ENCODE measurements around the gene ANLN. TPM values are rescaled to one million over a fixed set of nuclear protein-coding genes. Genes with fewer than 3 reads are reported as not detected.
"Not testable (repeated sequence)": the region's sequence is repeated elsewhere in the genome, so short reads cannot be mapped to it uniquely, and the experiment has no call there.

Gene ANLN
- total and polyA plus RNA-seq, 9 of the 15 experiments (the other 6 are each of a cell fraction or from before 2014, with no cell fraction given), result 18.1 to 66.2 (median 38.7) TPM

- H3K9me3 ChIP-seq (replicated peaks; ENCODE audit: control insufficient read depth, insufficient read depth, low read depth, low read length), result no peaks in the 10 kb centered on the region
- BruUV-seq (replicated peaks), result no TSS peak
- H3K36me3 ChIP-seq (ENCODE audit: control insufficient read depth, insufficient read depth, low read length), result no peaks in the 10 kb centered on the region
- no peak overlapping the region for H3K27ac ChIP-seq (ENCODE audit: extremely low read depth, low read depth, low read length)
- no peak overlapping the region for H2AFZ ChIP-seq (ENCODE audit: low read depth, low read length)
- no peaks in the 10 kb centered on the region for H4K20me1 ChIP-seq (replicated peaks; ENCODE audit: control insufficient read depth, insufficient read depth, low read length)
- no peak overlapping the region for H3K4me2 ChIP-seq (ENCODE audit: insufficient read depth, low read length)
- ATAC-seq, result no peak
- H3K4me3 ChIP-seq, result no peak overlapping the region
- peaks cover 0 to 9% of the 10 kb centered on the region in 2 experiments; a peak in 2 of 5 replicates for H3K27me3 ChIP-seq (ENCODE audit: control insufficient read depth in 2 of 2, insufficient read depth in 2 of 2, low read length in 2 of 2)
- ChIA-PET CTCF (ENCODE audit: low intra/inter-chr PET ratio) (no interaction called here), POLR2A (no interaction called here)
- FAIRE-seq, result no peak
- in situ Hi-C loops (cut with MboI) (no loop called here), intact Hi-C loops (cut with micrococcal nuclease) (no loop called here)
- H3K9me1 ChIP-seq (ENCODE audit: control insufficient read depth, insufficient read depth, low read length), result no peaks in the 10 kb centered on the region
- no peak for TF ChIP-seq TSC22D4 (tag; IDR thresholded peaks at IDR 0.05)
- DNase-seq (ENCODE audit: extremely low read depth in 1 of 4, low spot score in 3 of 4), result peak in 1 of 4 experiments; percentile 3
- H3K9ac ChIP-seq (ENCODE audit: insufficient read depth in 1 of 2, low read depth in 2 of 2, low read length in 2 of 2), result no peak overlapping the region
- no peaks in the 10 kb centered on the region for H3K4me1 ChIP-seq (replicated peaks in 1 of 2; ENCODE audit: control insufficient read depth in 2 of 2, insufficient read depth in 2 of 2, low read length in 2 of 2)
- WGBS (ENCODE audit: insufficient coverage, low coverage, missing lambda C conversion rate), result 2% methylated on average over 6 of the region's 6 CpGs
- no peaks in the 10 kb centered on the region for H3K79me2 ChIP-seq (ENCODE audit: control insufficient read depth, insufficient read depth, low read length)
These were observed 106.9 kb downstream of the ANLN start for GRCh38 chr7:36496576-36496975.

GRCh38 chr7:36497176-36497575 lies 107.5 kb downstream of the ANLN start:
- H2AFZ ChIP-seq (ENCODE audit: low read depth, low read length); H3K27ac ChIP-seq (ENCODE audit: extremely low read depth, low read depth, low read length); H3K27me3 ChIP-seq (ENCODE audit: control insufficient read depth in 2 of 2, insufficient read depth in 2 of 2, low read length in 2 of 2); H3K9ac ChIP-seq (ENCODE audit: insufficient read depth in 1 of 2, low read depth in 2 of 2, low read length in 2 of 2); DNase-seq (ENCODE audit: extremely low read depth in 1 of 4, low spot score in 3 of 4); in situ Hi-C loops (cut with MboI); intact Hi-C loops (cut with micrococcal nuclease); H3K4me2 ChIP-seq (ENCODE audit: insufficient read depth, low read length); FAIRE-seq; H4K20me1 ChIP-seq (replicated peaks; ENCODE audit: control insufficient read depth, insufficient read depth, low read length); H3K4me3 ChIP-seq; BruUV-seq (replicated peaks); H3K4me1 ChIP-seq (replicated peaks in 1 of 2; ENCODE audit: control insufficient read depth in 2 of 2, insufficient read depth in 2 of 2, low read length in 2 of 2); H3K9me3 ChIP-seq (replicated peaks; ENCODE audit: control insufficient read depth, insufficient read depth, low read depth, low read length); CTCF ChIA-PET (ENCODE audit: low intra/inter-chr PET ratio); H3K9me1 ChIP-seq (ENCODE audit: control insufficient read depth, insufficient read depth, low read length); H3K36me3 ChIP-seq (ENCODE audit: control insufficient read depth, insufficient read depth, low read length); ATAC-seq; H3K79me2 ChIP-seq (ENCODE audit: control insufficient read depth, insufficient read depth, low read length): not testable (repeated sequence)
- POLR2A ChIA-PET, result interaction anchor here (0.7 kb wide), 1 partner anchor 11 kb away, joined by 3 read pairs; no protein-coding TSS in a partner anchor
- WGBS (ENCODE audit: insufficient coverage, low coverage, missing lambda C conversion rate), result under 1% methylated on average over 6 of the region's 6 CpGs
